ENCODE results near the gene FILIP1.

DNA sequence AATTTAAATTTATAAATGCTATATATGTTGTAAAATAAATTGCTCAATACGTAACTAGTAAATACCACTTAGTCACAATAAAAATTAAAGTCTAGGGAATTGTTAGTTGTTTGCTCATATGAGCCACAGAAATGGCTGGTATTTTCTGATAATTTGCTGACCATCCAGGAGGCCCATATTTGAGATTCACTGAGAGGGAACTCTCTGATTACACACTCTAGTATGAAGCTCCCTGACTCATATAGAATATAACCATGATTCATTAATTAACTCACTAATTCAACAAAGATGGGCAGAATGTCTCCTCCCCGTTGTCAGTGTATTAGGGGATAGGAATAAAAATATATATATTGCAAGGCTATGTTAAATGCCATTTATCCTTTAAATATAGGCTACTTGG, 162.4 kb downstream of the FILIP1 start:
- TF ChIP-seq, protein P1, sequence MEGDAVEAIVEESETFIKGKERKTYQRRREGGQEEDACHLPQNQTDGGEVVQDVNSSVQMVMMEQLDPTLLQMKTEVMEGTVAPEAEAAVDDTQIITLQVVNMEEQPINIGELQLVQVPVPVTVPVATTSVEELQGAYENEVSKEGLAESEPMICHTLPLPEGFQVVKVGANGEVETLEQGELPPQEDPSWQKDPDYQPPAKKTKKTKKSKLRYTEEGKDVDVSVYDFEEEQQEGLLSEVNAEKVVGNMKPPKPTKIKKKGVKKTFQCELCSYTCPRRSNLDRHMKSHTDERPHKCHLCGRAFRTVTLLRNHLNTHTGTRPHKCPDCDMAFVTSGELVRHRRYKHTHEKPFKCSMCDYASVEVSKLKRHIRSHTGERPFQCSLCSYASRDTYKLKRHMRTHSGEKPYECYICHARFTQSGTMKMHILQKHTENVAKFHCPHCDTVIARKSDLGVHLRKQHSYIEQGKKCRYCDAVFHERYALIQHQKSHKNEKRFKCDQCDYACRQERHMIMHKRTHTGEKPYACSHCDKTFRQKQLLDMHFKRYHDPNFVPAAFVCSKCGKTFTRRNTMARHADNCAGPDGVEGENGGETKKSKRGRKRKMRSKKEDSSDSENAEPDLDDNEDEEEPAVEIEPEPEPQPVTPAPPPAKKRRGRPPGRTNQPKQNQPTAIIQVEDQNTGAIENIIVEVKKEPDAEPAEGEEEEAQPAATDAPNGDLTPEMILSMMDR (IDR thresholded peaks at IDR 0.05) = no peak
- TF ChIP-seq POLR2A (IDR thresholded peaks at IDR 0.05) = no peak

Measured in body of pancreas (tissue), 4 donors.